GM04504 (cell line): ENCODE results near the gene HIGD1B.
"Not testable (repeated sequence)": the region's sequence is repeated elsewhere in the genome, so short reads cannot be mapped to it uniquely, and the experiment has no call there.

Experiments
- DNase-seq: peaks from one replicate; pipeline ENCODE4 v3.0.0-alpha.2; 2012; ENCODE audit warnings: low read depth

Gene HIGD1B

DNA sequence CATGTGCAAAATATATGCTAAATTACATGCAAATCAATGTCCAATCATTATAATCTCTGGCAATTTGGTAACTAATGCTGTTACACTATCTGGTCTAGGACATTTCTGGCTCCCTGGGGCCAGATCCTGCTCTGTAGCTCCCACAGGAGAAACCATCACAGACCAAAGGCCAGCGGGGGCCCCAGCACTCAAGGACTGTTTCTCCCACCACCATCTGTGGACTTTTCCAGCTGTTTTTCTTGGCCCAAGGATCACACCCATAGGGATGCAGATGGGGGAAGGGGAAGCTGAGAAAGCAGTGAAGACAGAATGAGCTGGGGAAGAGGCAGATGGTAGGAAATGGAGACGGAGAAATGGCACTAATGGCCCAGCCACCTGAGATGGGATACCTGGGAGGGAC lies at the start of gene HIGD1B:
Gene HIGD1B (plus strand): TSS at position 298 of the 400 bp plus-strand sequence. CDS start 270 bp downstream, outside the sequence.
- DNase-seq: no peak

DNA sequence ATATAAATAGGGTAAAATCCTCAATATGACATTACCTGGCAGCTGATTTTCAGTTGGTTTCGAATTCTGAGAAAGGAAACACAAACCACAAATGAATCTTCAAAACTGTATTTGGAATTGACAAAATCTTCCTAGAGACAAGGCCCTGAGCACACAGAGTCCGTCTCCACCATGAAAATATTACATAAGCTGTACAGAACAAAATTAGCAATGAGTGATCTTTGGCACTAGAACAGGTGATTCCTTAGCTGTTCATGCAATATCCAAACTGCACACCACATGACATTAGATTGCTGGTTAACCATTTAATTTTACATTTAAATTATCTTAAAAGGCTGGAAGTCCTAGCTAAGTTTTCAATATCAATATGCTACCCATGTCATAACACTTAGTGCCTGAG lies 49.3 kb upstream of the HIGD1B start:
- no peak for DNase-seq

DNA sequence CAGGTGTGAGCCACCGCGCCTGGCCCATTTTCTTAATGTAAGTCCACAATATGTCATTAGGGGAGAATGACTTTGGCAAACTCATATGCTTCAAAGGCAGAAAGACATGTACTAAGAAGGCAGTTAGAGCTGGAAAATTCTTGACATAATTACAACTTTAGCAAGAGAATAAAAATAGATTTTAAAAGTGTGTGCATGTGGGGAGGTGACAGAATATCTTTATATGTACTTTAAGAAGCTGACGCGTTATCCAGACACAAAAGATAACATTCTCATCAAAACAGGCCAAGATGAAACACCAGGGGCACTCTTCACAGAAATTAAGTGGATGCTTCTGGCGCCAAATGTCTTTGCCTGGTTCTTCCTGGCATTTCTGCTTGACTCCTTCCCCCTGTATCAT lies 45.8 kb upstream of the HIGD1B start:
- no peak for DNase-seq

DNA sequence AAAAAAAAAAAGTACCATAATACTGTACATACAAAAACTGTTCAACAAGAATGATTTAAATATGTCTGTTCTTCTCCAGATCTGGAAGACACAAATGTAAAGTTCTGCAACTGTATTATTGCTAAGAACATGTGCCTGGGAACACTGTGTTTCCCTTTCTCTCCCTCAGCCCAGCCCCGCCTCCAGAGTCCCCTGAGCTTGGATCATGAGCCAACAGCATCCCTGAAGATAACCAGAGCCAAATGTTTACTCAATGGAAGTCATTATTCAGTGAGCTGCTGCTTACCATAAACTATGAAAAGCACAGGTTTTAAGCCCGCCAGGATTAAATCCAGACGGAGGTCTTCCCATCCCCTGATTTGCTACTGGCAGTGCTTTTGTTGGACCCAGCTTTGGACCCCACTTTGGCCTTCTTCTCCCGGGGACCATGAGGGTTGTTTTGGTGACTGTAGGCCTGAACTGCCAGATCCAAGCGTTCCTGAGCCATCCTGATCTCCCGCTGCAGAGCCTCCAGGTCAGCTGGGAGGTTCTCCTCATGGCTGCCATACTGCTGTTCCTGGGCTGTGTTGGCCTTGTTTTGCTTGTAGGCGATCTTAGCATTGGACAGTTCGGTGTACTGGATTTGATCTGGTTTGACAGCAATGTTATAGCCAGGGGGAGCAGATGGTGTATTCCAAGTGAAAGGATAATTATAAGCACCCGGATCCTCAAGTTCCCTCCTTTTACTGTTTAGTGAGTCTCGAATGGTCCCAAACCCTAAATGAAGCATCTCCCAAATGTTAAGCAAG lies 43.2 kb upstream of the HIGD1B start:
- no peak for DNase-seq

DNA sequence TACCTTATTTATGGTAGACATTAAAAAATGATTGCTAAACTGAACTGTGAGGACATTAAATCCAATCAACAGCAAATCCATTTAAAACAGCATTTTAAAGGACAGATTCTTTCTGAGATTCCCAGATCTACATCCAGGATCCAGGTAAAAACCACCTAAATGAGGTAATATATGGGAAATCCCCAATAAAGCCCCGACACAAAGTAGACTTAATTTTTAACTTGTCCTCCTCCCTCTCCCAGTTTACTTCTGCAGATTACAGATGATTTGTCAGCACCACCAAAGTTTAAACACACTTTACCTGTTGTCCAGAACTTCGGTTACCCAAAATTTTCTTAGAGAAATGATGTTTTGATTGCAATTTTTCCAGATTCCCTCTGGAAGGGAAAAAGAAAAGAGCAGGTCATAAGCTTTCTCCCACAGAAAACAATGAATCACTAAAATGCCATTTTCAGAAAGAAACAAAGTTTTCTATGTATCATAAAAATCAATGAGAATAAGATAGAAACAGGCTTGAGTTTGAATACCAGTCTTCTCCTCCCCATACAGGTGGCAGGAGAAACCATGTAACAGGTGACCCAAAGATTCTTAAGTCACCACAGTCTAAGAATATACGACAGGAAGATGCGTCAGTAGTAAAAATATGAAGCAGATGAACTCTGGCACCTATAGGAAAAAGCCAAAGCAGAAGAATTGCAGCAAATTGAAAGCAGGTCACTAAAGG lies 40.4 kb upstream of the HIGD1B start:
- DNase-seq: no peak

GRCh38 chr17:44807817-44808155 lies 39.9 kb upstream of the HIGD1B start:
- DNase-seq: peak; percentile 54

GRCh38 chr17:44808156-44808555 lies 39.5 kb upstream of the HIGD1B start:
- DNase-seq: no peak

DNA sequence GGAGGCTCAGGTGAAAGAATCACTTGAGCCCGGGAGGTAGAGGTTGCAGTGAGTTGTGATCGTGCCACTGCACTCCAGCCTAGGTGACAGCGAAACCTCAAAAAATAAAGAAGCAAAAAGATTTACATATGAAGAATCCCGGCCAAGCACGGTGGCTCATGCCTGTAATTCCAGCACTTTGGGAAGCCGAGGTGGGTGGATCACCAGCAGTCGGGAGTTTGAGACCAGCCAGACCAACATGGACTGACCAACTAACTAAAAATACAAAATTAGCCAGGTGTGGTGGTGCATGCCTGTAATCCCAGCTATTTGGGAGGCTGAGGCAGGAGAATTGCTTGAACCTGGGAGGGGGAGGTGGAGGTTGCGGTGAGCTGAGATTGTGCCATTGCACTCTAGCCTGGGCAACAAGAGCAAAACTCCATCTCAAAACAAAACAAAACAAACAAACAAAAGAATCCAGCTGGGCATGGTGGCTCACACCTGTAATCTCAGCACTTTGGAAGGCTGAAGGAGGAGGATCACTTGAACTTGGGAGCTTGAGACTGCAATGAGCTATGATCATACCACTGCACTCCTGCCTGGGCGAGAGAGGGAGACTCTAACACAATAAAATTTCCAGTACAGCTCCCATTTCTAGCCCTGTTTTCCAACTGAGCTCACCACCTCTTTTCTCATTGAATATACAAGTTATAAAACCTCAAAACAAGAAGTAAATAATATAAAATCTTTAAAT lies 38.9 kb upstream of the HIGD1B start:
- DNase-seq: not testable (repeated sequence)

- no peak for DNase-seq
Observed at GRCh38 chr17:44812263-44812662, 35.4 kb upstream of the HIGD1B start.

- not testable (repeated sequence) for DNase-seq
Observed at GRCh38 chr17:44818508-44818907, 29.2 kb upstream of the HIGD1B start.

GRCh38 chr17:44820631-44821212 lies 27.0 kb upstream of the HIGD1B start:
- peak; percentile 84 for DNase-seq

DNA sequence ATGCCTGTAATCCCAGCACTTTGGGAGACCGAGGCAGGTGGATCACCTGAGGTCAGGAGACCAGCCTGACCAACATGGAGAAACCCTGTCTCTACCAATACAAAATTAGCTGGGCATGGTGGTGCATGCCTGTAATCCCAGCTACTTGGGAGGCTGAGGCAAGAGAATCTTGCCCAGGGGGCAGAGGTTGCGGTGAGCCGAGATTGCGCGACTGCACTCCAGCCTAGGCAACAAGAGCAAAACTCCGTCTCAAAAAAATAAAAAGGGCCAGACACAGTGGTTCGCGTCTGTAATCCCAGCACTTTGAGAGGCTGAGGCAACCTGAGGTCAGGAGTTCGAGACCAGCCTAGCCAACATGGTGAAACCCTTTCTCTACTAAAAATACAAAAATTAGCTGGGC lies 22.4 kb upstream of the HIGD1B start:
- DNase-seq: not testable (repeated sequence)

DNA sequence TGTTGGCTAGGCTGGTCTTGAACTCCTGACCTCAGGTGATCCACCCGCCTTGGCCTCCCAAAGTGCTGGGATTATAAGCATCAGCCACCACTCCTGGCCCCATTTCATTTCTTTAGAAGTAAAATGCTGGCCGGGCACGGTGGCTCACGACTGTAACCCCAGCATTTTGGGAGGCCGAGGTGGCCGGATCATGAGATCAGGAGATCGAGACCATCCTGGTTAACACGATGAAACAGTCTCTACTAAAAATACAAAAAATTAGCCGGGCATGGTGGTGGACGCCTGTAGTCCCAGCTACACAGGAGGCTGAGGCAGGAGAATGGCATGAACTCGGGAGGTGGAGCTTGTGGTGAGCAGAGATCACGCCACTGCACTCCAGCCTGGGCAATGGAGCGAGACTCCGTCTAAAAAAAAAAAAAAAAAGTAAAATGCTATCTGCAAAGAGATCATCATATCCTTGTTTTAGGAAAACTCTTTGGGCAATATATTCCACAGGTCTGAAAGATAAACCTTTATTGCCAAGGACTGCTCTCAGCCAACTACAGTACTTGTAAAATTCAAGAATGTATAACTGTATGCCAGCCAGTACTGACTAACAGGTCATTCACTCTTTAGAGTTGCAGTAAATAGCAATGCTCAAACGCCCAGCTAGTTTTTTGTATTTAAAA lies 21.4 kb upstream of the HIGD1B start:
- DNase-seq: no peak

DNA sequence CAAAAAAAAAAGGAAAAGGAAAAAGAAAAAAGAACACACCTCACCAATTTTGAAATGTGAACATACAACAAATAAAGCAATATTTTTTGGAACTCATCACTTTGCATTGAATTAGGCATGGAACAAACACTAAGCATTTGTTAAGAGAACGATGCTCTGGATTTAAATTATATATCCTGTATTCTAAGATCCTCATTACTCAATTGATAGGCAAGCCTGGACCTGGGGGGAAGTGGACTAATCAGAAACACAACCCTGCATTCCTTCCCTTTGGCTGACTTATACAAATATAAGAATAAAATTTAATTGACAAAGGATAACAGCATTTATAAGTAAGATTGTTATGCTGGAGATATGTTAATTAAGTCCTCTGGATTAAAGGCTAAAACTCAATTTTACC lies 19.8 kb upstream of the HIGD1B start:
- no peak for DNase-seq

- DNase-seq: no peak
Observed at GRCh38 chr17:44828919-44829522, 18.7 kb upstream of the HIGD1B start.

DNA sequence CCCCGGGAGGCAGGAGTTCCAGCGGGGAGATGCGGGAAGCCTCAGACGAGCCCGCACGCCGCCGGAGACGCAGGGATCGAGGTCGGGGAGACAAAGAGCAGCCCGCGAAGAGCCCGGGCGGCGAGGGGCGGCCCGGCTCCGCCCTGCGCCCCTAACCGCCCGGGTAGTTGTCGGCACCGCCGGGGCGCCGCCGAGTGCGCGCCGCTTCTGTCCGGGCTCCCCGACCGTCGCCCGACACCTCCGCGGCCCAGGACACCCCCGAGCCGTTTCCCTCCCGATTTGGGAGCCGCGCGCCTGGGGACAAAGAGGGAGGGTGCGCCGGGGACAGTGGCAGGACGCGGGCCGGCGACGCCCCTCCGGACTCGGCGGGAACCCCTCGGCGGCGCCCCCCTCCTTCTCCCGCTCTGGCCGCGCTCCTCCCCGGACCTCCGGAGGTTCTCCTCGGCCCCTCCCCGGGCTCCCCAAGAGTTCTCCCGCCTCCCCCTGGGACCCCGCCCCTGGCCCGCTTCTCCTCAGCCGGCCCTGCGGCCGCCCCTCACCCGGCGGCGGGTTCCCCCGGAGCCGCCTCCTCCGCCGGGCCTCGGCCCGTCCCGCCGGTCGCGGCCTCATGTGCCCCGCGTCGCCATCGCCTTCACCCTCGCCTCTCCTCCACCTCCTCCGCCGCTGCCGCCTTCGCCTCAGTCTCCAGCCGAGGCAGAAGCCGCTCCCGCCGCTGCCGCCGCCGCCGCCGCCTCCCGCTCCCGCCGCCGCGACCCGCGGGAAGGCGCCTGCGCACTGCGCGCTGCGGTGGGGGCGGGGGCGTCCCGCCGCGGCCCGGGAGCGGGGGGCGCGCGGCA lies 17.9 kb upstream of the HIGD1B start, which contains the start of gene GJC1:
Gene GJC1 (minus strand): TSS at position 765 of the 836 bp plus-strand sequence. CDS start 24,470 bp downstream, outside the sequence.
- DNase-seq: no peak

GRCh38 chr17:44830359-44831288 lies 17.1 kb upstream of the HIGD1B start:
- no peak for DNase-seq

GRCh38 chr17:44831371-44831770 lies 16.3 kb upstream of the HIGD1B start:
- no peak for DNase-seq

- no peak for DNase-seq
Observed at GRCh38 chr17:44832805-44833204, 14.9 kb upstream of the HIGD1B start.
